Astrocyte (in vitro differentiated cells and primary cell): Measurements from ENCODE around the gene ANO6.

Experiments
- EZH2 ChIP-seq: IDR thresholded peaks from 2 replicates; pipeline ENCODE4 v1.6.1; 2012; ENCODE audit warnings: mild to moderate bottlenecking, low read length, inconsistent platforms; ENCODE audit not compliant: insufficient read depth
- TF ChIP-seq, protein P1 (sequence below): IDR thresholded peaks from 2 replicates; pipeline ENCODE4 v1.5.1; 2011; ENCODE audit warnings: low read depth, mild to moderate bottlenecking, inconsistent platforms, low read length, moderate library complexity; ENCODE audit not compliant: insufficient read depth

GRCh38 chr12:45327823-45328383 is 112.0 kb downstream of the ANO6 start:
- TF ChIP-seq EZH2, result no peak
- TF ChIP-seq, protein P1, sequence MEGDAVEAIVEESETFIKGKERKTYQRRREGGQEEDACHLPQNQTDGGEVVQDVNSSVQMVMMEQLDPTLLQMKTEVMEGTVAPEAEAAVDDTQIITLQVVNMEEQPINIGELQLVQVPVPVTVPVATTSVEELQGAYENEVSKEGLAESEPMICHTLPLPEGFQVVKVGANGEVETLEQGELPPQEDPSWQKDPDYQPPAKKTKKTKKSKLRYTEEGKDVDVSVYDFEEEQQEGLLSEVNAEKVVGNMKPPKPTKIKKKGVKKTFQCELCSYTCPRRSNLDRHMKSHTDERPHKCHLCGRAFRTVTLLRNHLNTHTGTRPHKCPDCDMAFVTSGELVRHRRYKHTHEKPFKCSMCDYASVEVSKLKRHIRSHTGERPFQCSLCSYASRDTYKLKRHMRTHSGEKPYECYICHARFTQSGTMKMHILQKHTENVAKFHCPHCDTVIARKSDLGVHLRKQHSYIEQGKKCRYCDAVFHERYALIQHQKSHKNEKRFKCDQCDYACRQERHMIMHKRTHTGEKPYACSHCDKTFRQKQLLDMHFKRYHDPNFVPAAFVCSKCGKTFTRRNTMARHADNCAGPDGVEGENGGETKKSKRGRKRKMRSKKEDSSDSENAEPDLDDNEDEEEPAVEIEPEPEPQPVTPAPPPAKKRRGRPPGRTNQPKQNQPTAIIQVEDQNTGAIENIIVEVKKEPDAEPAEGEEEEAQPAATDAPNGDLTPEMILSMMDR, result no peak
